GM18951 (cell line): ENCODE results near the gene KLF3.
"Not testable (repeated sequence)": the region's sequence is repeated elsewhere in the genome, so short reads cannot be mapped to it uniquely, and the experiment has no call there.

Experiments
- POLR2A ChIP-seq: IDR thresholded peaks from 4 replicates; pipeline ENCODE4 v1.6.1; 2011; ENCODE audit warnings: mild to moderate bottlenecking; ENCODE audit not compliant: insufficient read length, insufficient read depth; ENCODE audit errors: extremely low read depth
- in situ Hi-C: fragments of 300-500 bp; cut with MboI; formaldehyde crosslinking; loops from one replicate; pipeline ENCODE4 v1.12.0; 2022; ENCODE audit warnings: low sequenced_read_pairs, mixed read lengths, inconsistent platforms; ENCODE audit not compliant: unreplicated experiment

KLF3 gene

DNA sequence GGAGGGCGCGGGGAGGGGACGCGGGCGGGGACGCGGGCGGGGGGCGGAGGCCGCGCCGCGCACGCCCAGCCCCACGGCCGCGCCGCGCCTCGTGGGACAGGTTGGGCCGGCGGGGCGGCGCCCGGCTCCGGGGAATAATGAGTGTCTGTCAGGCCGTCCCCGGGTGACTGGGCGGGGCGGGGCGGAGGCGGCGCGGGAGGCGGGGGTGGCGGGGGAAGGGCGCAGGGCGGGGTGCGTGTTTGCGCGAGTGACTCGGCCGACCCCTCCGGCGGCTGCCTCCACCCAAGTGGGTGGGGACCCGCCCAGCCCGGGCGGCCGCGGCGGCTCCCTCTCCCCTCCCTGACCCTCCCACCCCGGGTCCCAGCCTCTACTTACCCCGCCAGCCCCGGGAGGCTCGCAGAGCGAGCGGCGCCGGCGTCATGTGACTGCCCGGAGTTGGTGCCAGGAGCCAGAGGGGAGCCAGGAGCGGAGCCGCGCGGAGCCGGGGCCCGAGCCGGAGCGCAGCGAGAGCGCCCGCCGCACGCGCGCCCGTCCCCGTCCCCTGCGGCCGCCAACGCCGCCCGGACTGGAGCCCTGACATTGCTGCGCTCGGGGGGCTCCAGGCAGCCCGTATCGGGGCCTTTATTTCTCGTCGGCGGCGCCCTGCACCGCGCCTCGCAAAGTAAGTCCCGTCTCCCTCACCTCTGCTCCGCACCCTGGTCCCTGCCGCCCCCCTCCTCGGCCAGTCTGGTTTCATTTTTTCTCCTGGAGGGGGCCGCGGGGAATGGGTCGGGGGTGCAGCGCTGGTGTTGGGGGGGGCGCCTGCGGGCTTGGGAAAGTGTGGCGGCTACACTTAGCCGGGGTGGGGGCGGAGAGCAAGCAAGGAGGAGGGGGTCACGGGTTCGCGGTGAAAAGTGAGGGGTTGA lies at the start of gene KLF3:
Gene KLF3, plus strand, starts transcription at position 399 of the 905 bp plus-strand sequence. CDS start 16,427 bp downstream, outside the sequence.
- TF ChIP-seq POLR2A = no peak
- in situ Hi-C loops = no loop called here

DNA sequence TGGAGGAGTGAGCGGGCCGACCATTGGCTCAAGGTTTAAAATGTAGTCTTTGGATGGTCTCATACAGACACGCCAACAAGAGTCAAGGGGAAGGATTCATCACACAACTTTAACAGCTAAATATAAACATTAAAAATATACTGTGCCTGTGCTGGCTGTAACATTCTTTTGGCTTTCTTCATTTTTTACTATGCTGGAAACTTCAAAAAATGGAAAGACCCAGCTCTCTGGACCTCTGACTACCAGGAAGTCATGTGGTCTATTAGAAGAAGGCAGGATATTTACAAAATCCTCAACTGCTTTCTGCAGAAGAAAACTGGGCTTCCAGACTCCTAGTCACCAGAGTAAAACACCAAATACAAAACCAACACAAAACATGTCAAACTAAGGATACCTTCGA lies 49.8 kb upstream of the KLF3 start:
- in situ Hi-C loops = no loop called here
- TF ChIP-seq POLR2A = no peak

DNA sequence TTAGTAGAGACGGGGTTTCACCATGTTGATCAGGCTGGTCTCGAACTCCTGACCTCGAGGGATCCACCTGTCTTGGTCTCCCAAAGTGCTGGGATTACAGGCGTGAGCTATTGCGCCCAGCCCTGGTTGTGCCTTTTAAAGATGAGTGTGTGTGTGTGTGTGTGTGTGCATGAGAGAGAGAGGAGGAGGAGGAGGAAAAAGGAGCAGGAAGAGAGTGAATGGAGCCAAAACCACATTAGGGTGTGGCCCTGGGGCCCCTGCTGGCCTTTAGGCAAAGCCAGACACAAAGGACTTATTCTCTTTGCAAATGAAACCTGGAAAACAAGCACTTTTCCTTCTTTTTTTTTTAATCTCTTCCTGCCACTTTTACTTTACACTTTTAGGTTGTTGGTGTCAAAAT lies 48.2 kb upstream of the KLF3 start:
- TF ChIP-seq POLR2A = no peak
- in situ Hi-C loops = no loop called here

DNA sequence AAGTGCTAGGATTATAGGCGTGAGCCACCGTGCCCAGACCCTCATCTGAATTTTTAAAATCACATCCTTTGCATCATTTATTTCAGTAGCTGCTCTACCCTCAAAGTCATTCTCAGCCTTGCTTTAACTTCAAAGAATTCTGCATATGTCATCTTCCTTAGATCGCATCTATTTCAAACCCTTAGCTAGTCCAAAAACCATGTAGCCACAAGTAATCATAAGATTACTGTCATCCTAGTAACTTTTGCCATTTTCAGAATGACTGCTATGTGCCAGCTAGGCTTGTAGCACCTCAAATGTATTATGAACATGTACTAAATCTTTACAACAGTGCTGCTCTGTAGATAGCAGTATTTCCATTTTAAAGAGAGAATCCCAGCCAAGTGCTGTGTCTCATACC lies 45.5 kb upstream of the KLF3 start:
- in situ Hi-C loops = no loop called here

DNA sequence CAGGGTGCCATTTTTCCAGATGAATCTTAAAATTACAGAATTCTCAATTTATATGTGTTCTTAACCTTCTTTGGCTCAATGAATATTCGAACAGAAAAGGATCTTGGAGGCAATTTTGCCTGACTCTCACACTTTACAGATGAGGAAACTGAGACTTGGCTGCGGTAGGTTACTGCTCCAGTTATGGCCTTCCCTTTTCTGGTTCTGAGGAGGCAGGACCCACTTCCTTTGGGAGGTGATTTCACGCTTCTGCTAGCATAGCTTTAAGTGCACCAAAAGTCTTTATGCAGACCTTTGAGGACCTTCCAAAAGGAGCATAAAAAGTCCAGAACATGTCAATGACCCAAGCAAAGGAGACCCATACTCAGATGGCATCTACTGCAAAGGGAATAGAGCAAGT lies 44.7 kb upstream of the KLF3 start:
- in situ Hi-C loops = no loop called here
- no peak for TF ChIP-seq POLR2A

More for the DNA sequence above, 45.5 kb upstream of the KLF3 start:
- no peak for TF ChIP-seq POLR2A

DNA sequence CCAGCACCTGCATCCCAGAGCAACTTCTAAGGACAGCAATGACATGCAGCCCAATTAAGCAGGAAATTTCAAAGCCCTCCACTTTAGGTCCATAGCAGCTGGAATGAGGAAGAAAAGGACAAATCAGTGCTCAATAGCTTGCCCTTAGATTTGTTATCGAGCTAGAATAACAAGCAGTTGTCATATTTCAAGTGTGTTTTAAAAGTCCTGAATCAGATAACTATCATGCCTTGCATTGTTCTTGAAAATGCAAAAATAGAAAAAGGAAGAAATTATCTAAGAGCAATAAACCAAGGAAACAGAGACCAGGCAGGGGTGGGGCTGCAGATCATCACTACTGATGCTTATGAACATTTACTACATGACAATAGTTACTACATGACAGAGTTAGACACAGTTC lies 43.9 kb upstream of the KLF3 start:
- TF ChIP-seq POLR2A = no peak
- in situ Hi-C loops = no loop called here

DNA sequence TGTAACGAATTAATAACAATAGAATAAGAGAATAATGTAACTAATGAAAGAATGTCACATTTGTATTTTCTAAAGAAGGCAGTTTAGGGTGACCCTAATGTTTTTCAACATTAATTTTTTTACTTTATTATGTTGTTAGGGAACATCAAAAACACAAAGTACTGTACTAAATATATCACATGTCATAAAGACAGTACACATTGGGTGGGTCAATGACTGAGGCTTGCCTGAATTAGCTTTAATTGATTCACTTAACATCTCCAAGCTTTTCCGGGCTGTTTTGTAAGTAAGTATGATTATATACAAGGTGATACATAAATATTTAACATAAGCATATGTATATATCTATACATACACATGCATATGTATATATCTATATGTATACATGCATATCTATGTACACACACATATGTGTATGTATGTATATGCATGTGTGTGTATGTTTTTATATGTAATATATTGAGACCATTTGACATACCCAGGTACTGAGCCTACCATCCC lies 43.4 kb upstream of the KLF3 start:
- no peak for TF ChIP-seq POLR2A
- in situ Hi-C loops = no loop called here

DNA sequence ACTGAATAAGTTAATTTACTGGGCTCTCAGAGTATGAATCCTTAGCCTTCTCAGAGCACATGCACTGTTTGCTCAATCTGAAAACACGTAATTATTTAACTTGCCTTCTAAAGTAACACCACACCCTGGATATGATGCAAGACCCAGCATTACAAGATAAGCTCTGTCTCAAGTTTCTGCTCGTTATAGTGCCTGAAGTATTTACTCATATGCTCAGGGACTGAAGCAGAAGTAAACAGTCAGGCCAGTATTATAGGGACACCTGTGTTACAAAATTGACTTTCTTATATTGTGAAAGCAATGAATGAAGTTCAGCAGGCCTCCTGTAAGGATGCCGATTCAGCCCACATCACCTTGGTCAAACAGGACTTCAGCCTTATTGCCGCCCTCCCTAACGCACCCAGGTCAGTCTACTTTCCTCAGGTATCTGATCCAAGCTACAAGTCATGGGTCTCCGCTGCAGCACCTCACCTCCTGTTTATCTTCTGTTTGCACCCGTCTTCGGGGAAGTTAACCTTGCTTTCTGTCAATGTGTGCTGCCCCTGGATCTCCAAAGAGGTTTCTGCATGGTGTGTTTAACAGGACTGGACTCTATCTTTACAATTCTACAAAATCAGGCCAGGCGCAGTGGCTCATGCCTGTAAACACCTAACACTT lies 42.8 kb upstream of the KLF3 start:
- in situ Hi-C loops = no loop called here
- TF ChIP-seq POLR2A = no peak

DNA sequence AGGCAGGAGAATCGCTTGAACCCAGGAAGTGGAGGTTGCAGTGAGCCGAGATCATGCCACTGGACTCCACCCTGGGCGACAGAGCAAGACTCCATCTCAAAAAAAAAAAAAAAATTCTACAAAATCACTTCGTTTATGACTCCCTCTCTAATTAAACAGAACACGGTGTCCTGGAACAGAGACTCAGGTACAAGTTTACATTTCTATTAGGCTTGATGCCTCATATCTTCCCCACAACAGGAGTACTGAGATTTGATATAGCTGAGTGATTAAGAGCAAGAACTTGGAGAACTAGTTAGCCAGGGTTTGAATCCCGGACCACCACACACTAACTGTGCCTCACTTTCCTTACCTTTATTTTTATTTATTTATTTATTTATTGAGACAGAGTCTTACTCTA lies 42.2 kb upstream of the KLF3 start:
- in situ Hi-C loops = no loop called here

DNA sequence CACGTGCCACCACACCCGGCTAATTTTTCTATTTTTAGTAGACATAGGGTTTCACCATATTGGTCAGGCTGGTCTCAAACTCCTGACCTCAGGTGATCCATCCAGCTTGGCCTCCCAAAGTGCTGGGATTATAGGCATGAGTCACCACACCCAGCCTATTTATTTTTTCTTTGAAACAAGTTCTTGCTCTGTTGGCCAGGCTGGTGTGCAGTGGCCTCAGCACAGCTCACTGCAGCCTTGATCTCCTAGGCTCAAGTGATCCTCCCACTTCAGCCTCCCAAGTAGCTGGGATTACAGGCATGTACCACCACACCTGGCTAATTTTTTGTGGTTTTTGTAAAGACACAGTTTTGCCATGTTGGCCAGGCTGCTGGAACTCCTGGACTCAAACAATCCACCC lies 41.7 kb upstream of the KLF3 start:
- in situ Hi-C loops = not testable (repeated sequence)

More for the DNA sequence above, 42.2 kb upstream of the KLF3 start:
- no peak for TF ChIP-seq POLR2A

DNA sequence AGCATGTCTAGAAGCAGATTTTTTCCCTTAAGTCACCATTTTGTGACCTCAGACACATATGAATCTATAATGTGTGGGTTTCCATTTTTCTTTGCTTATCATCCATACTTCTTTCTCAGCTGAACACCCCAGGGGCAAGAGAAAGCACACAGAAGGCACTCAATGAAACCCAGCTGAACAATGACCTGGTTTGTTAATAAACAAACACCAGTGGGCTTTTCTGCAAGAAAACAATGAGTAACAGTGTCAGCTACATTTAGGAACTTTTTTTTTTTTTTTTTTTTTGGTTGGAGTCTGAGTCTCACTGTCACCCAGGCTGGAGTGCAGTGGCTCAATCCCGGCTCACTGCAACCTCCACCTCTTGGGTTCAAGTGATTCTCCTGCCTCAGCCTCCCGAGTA lies 40.7 kb upstream of the KLF3 start:
- in situ Hi-C loops = no loop called here
- TF ChIP-seq POLR2A = no peak

DNA sequence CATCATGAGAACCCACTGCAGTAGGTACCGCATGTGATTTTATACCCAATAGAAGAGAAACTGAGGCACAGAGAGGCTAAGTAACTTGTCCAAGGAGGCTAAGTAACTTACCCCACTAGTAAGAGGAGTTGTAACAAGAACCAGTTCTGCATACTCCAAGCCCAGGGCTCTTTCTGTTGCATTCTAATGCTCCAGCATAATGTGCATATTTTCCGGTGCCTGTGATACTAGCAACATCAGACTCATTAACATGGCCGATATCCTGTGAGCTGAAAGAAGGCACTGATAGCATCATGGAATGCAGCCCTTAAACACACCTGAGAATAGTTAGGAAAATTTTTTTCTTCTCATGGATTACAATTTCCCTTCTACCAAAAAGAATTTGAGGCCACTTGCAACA lies 39.7 kb upstream of the KLF3 start:
- in situ Hi-C loops = no loop called here
- no peak for TF ChIP-seq POLR2A

DNA sequence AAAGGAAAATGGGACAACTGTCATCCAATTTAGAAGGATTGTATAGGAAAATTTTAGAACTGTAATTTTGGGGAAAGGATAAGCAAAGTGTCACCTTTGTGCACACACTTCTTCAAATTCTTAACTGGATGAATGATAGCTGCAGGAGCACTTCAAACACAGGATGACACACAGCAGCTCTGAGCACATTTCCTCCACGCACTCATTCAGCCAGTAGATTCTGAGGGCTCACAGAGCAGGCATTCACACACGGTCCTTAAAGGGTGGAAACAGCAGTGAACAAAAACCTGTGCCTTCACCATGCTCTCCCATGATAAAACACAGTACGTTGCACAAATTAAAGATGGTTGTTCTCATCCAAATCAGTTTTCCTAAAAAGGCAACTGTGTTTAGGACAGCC lies 38.5 kb upstream of the KLF3 start:
- TF ChIP-seq POLR2A = no peak
- in situ Hi-C loops = no loop called here

DNA sequence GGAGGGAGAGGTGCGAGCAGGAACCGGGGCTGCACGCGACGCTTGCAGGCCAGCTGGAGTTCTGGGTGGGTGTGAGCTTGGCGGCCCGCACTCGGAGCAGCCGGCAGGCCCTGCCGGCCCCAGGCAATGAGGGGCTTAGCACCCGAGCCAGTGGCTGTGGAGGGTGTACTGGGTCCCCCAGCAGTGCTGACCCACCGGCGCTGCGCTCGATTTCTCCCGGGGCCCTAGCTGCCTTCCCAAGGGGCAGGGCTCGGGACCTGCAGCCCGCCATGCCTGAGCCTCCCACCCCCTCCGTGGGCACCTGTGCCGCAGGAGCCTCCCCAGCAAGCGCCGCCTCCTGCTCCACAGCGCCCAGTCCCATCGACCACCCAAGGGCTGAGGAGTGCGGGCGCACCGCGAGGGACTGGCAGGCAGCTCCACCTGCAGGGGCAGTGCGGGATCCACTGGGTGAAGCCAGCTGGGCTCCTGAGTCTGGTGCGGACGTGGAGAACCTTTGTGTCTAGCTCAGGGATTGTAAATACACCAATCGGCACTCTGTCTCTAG lies 37.0 kb upstream of the KLF3 start:
- in situ Hi-C loops = not testable (repeated sequence)
